Thoracic aorta (tissue), 2 donors: ENCODE data around the gene SMIM1. TPM values are rescaled to one million over a fixed set of nuclear protein-coding genes. Genes with fewer than 3 reads are reported as not detected.
"Not testable (repeated sequence)": the region's sequence is repeated elsewhere in the genome, so short reads cannot be mapped to it uniquely, and the experiment has no call there.

Experiments used
- ATAC-seq: fragments of 150-250 bp; one replicate; pipeline ENCODE4 v1.8.0; 2017; ENCODE audit warnings: low read depth; ENCODE audit not compliant: insufficient number of reproducible peaks, low FRiP score
- DNase-seq: peaks from one replicate; pipeline ENCODE4 v3.0.0-alpha.2; 2020; ENCODE audit warnings: low spot score
- H3K27ac ChIP-seq, 2 donors: fragments of 200-600 bp; sonication (generic); 1 replicate in 1 of 2; 2 replicates in 1 of 2; pipeline ENCODE4 v1.5.1; 2016; ENCODE audit warnings: mild to moderate bottlenecking in 2 of 2, moderate library complexity in 2 of 2
- H3K27me3 ChIP-seq: fragments of 200-600 bp; sonication (generic); replicated peaks from 2 replicates; pipeline ENCODE4 v1.6.0; 2016; ENCODE audit warnings: mild to moderate bottlenecking; ENCODE audit not compliant: insufficient read depth
- H3K36me3 ChIP-seq: fragments of 200-600 bp; sonication (generic); one replicate; pipeline ENCODE4 v1.5.1; 2016
- H3K4me1 ChIP-seq, 2 donors: fragments of 200-600 bp; sonication (generic); 1 replicate in 1 of 2; 2 replicates in 1 of 2; pipeline versions ENCODE4 v1.5.1 to v1.6.0; 2016; ENCODE audit warnings: low read depth in 2 of 2, mild to moderate bottlenecking in 1 of 2; ENCODE audit not compliant: control insufficient read depth in 1 of 2
- H3K4me3 ChIP-seq: fragments of 200-600 bp; sonication (generic); 2 replicates; pipeline ENCODE4 v1.5.1; 2016; ENCODE audit warnings: mild to moderate bottlenecking
- H3K9me3 ChIP-seq: fragments of 200-600 bp; sonication (generic); 2 replicates; pipeline ENCODE4 v1.5.1; 2016
- CTCF ChIP-seq: fragments of 200-600 bp; sonication (generic); IDR thresholded peaks from one replicate; pipeline ENCODE4 v1.5.1; 2019; ENCODE audit warnings: antibody characterized with exemption
- total RNA-seq, 2 donors: library from RNA; depleted of rRNA; stranded (reverse); fragments of >200 nt; gene quantifications; one replicate each; pipeline versions ENCODE4 v1.1.0 to v1.2.3, GENCODE V29; 2016

SMIM1 gene
- total RNA-seq = 1 to 10 TPM; 2.6 to 4.6 TPM

- peaks cover 6 to 23% of the 10 kb centered on the region in 2 donors for H3K4me1 ChIP-seq
- peak within 1 kb of the TSS; percentile 62 to 72 for H3K27ac ChIP-seq
- no peaks in the 10 kb centered on the region for H3K9me3 ChIP-seq
- ATAC-seq (no peak), DNase-seq (no peak)
- no peak for TF ChIP-seq CTCF
- H3K27me3 ChIP-seq = no peaks in the 10 kb centered on the region
- peak within 1 kb of the TSS; percentile 90 for H3K4me3 ChIP-seq
- no peaks in the 10 kb centered on the region for H3K36me3 ChIP-seq
Measured at GRCh38 chr1:3772715-3773571, at the start of gene SMIM1. TSS of gene SMIM1 (plus strand) at chr1:3772749. CDS start at chr1:3775374, 2,625 bp downstream.

GRCh38 chr1:3722846-3723245, 49.7 kb upstream of the SMIM1 start:
- Histone ChIP-seq H3K9me3 (no peaks in the 10 kb centered on the region), H3K4me1 (no peaks in the 10 kb centered on the region), H3K4me3 (no peak overlapping the region), H3K27ac (no peak overlapping the region), H3K27me3 (no peaks in the 10 kb centered on the region), H3K36me3 (no peaks in the 10 kb centered on the region)
- DNase-seq (no peak), ATAC-seq (no peak)
- no peak for TF ChIP-seq CTCF

- H3K4me1 ChIP-seq, H3K9me3 ChIP-seq, DNase-seq, H3K27me3 ChIP-seq, H3K36me3 ChIP-seq, H3K27ac ChIP-seq, H3K4me3 ChIP-seq: not testable (repeated sequence)
- TF ChIP-seq CTCF = peak; percentile 95
- ATAC-seq = peak; percentile 43
Measured at GRCh38 chr1:3724416-3725030, 48.0 kb upstream of the SMIM1 start.

GRCh38 chr1:3725366-3725765, 47.2 kb upstream of the SMIM1 start:
- no peaks in the 10 kb centered on the region for H3K4me1 ChIP-seq
- no peaks in the 10 kb centered on the region for H3K9me3 ChIP-seq
- DNase-seq (no peak), ATAC-seq (no peak)
- no peak overlapping the region for H3K27ac ChIP-seq
- H3K27me3 ChIP-seq = no peaks in the 10 kb centered on the region
- TF ChIP-seq CTCF = no peak
- H3K36me3 ChIP-seq = no peaks in the 10 kb centered on the region
- H3K4me3 ChIP-seq = no peak overlapping the region

- H3K4me1 ChIP-seq = no peaks in the 10 kb centered on the region
- no peak for ATAC-seq
- TF ChIP-seq CTCF = no peak
- H3K9me3 ChIP-seq = no peaks in the 10 kb centered on the region
- H3K36me3 ChIP-seq = no peaks in the 10 kb centered on the region
- no peak overlapping the region for H3K4me3 ChIP-seq
- DNase-seq = no peak
- H3K27me3 ChIP-seq = no peaks in the 10 kb centered on the region
- H3K27ac ChIP-seq = no peak overlapping the region
Measured at GRCh38 chr1:3727042-3727824, 45.3 kb upstream of the SMIM1 start.
